Epithelial cell of esophagus (primary cell): ENCODE data around the gene OR56A4.
A peak's percentile ranks its signal among the peaks of the same experiment; 100 is the strongest.

Experiments used
- DNase-seq: peaks from one replicate; pipeline ENCODE4 v3.0.0; 2010; ENCODE audit warnings: low read depth
- H3K4me3 ChIP-seq: 2 replicates; pipeline ENCODE4 v1.5.1; 2011; ENCODE audit warnings: mild to moderate bottlenecking, low read length, control low read depth
- CTCF ChIP-seq: IDR thresholded peaks from 2 replicates; pipeline ENCODE4 v1.5.1; 2011; ENCODE audit warnings: low read depth, mild to moderate bottlenecking, low read length, control low read depth, inconsistent platforms; ENCODE audit not compliant: insufficient read depth; ENCODE audit errors: missing control alignments

The OR56A4 gene, protein sequence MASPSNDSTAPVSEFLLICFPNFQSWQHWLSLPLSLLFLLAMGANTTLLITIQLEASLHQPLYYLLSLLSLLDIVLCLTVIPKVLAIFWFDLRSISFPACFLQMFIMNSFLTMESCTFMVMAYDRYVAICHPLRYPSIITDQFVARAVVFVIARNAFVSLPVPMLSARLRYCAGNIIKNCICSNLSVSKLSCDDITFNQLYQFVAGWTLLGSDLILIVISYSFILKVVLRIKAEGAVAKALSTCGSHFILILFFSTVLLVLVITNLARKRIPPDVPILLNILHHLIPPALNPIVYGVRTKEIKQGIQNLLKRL

GRCh38 chr11:6006846-6007245, at the start of gene OR56A4:
OR56A4 (minus strand) TSS chr11:6006946; CDS start chr11:6002992, 3,954 bp downstream.
- TF ChIP-seq CTCF = no peak

GRCh38 chr11:6055569-6055968, 48.8 kb upstream of the OR56A4 start:
- no peak for TF ChIP-seq CTCF
- no peak overlapping the region for H3K4me3 ChIP-seq
- DNase-seq = no peak

More at GRCh38 chr11:6006846-6007245, at the start of gene OR56A4:
- H3K4me3 ChIP-seq = no peak within 1 kb of the TSS
- no peak for DNase-seq

- TF ChIP-seq CTCF = no peak
- no peak for DNase-seq
- no peak overlapping the region for H3K4me3 ChIP-seq
These were observed 45.6 kb upstream of the OR56A4 start for GRCh38 chr11:6052374-6052773.

DNA sequence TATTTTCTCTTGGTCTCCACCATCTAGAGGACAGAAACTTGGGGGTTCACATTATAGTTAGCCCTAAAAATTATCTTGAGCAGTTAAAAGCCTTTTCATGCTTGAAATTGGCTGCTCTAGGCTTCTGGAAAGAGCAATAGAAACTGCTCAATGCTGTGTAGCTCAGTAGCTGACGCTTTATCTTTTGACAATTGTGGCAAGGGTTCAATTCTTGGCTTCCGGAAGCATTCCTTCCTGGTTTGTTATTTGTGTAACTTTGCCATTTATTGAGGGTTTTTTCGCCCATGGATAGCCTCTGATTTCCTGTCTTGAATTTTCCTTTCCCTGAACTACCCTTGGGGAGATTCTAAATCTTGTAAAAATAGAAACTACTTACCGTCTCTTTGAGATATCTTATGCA, 34.1 kb upstream of the OR56A4 start:
- no peak overlapping the region for H3K4me3 ChIP-seq
- TF ChIP-seq CTCF = no peak

DNA sequence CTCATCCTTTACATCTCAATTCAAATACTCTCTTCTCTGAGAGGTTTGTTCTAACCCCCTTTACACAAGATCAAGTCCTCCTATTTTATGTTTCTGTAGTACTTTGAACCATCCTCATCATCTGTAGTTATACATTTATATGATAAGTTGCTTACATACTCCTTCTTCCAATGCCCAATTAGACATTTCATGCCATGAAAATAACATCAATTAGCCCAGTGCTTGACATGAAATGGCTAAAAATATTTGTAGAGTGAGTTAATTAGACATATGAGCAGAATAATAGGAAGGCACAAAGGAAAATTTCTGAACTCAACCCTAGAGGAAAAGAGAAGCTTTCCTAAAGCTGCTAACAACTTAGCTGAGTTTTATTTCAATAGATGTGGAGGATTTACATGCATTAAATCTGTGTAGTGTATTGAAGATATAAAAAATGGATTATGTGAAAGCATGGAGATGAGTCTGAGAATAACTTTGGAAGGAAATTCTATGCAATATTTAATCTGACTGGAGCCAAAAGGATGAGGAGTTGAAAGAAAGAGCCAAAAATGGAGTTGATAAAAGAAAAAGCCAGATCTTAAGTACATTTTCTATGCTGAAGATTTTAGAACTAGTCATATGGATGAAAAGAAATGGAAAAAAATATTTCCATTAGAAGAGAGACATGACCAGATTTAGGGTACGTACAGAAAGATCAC, 24.1 kb upstream of the OR56A4 start, which contains the start of gene OR56A1:
OR56A1 (minus strand) TSS at position 51 of the 698 bp plus-strand sequence. CDS start 3,066 bp downstream, outside the sequence.
- DNase-seq = no peak
- TF ChIP-seq CTCF = no peak
- H3K4me3 ChIP-seq = no peak within 1 kb of the TSS

More for the DNA sequence above, 34.1 kb upstream of the OR56A4 start:
- no peak for DNase-seq

- TF ChIP-seq CTCF = no peak
- H3K4me3 ChIP-seq = no peak overlapping the region
- DNase-seq = peak; percentile 33
These were observed 20.8 kb upstream of the OR56A4 start for GRCh38 chr11:6027501-6027900.
